ENCODE results near the gene XNDC1N.

The XNDC1N gene

GRCh38 chr11:71931245-71931602 is 2.8 kb upstream of the XNDC1N start:
- H3K9ac ChIP-seq (ENCODE audit: low read length), result no peak overlapping the region
- H3K18ac ChIP-seq (ENCODE audit: low read depth in 1 of 2, low read length in 2 of 2), result no peak overlapping the region
- 87% methylated on average over 2 of the region's 2 CpGs for WGBS

GRCh38 chr11:71930556-71931244 is 2.3 kb upstream of the XNDC1N start:
- Histone ChIP-seq H2BK120ac (ENCODE audit: low read depth, low read length) (no peak overlapping the region), H3K79me1 (replicated peaks; ENCODE audit: low read length, poor library complexity, severe bottlenecking) (peaks cover 10% of the 10 kb centered on the region), H2AK5ac (ENCODE audit: low read length, severe bottlenecking) (no peak overlapping the region), H3K9ac (ENCODE audit: low read length) (no peak overlapping the region), H3K14ac (ENCODE audit: low read length in 2 of 2) (no peak overlapping the region), H3K27me3 (ENCODE audit: control insufficient read depth in 1 of 2, insufficient read depth in 1 of 2, low read length in 2 of 2) (no peaks in the 10 kb centered on the region), H3K4me2 (ENCODE audit: low read length, poor library complexity, severe bottlenecking) (no peak overlapping the region), H3K4ac (ENCODE audit: low read depth in 1 of 2, low read length in 2 of 2) (no peak overlapping the region), H2BK5ac (ENCODE audit: low read depth, low read length, poor library complexity, severe bottlenecking) (no peak overlapping the region), H3K18ac (ENCODE audit: low read depth in 1 of 2, low read length in 2 of 2) (no peak overlapping the region), H3K27ac (ENCODE audit: low read length, poor library complexity, severe bottlenecking) (no peak overlapping the region), H3K9me3 (ENCODE audit: control insufficient read depth, low read length) (no peaks in the 10 kb centered on the region), H2BK12ac (ENCODE audit: low read length in 2 of 2) (no peak overlapping the region), H4K91ac (ENCODE audit: low read length) (no peak overlapping the region), H2AFZ (ENCODE audit: low read depth, low read length) (no peak overlapping the region), H3K36me3 (ENCODE audit: control insufficient read depth in 1 of 2, insufficient read depth in 2 of 2, low read depth in 1 of 2, low read length in 2 of 2) (no peaks in the 10 kb centered on the region), H3K4me3 (ENCODE audit: insufficient read depth in 1 of 2, low read depth in 1 of 2, low read length in 2 of 2) (peak overlapping the region in 1 of 2 experiments; percentile 96), H2BK15ac (ENCODE audit: low read depth, poor library complexity, severe bottlenecking) (no peak overlapping the region), H3K4me1 (ENCODE audit: control insufficient read depth, insufficient read depth, low read depth, low read length) (peaks cover 10% of the 10 kb centered on the region), H4K8ac (ENCODE audit: low read length) (no peak overlapping the region), H3K23ac (ENCODE audit: low read length in 2 of 2) (no peak overlapping the region)
- DNase-seq, result no peak
- whole genome bisulfite sequencing, result 90% methylated on average over 10 of the region's 11 CpGs

More at GRCh38 chr11:71931245-71931602, 2.8 kb upstream of the XNDC1N start:
- Histone ChIP-seq H3K4ac (ENCODE audit: low read depth in 1 of 2, low read length in 2 of 2) (no peak overlapping the region), H3K4me2 (ENCODE audit: low read length, poor library complexity, severe bottlenecking) (no peak overlapping the region), H3K27ac (ENCODE audit: low read length, poor library complexity, severe bottlenecking) (no peak overlapping the region), H2AFZ (ENCODE audit: low read depth, low read length) (no peak overlapping the region), H3K9me3 (ENCODE audit: control insufficient read depth, low read length) (no peaks in the 10 kb centered on the region), H2BK12ac (ENCODE audit: low read length in 2 of 2) (no peak overlapping the region), H3K4me3 (ENCODE audit: insufficient read depth in 1 of 2, low read depth in 1 of 2, low read length in 2 of 2) (no peak overlapping the region), H2BK120ac (ENCODE audit: low read depth, low read length) (no peak overlapping the region), H3K14ac (ENCODE audit: low read length in 2 of 2) (no peak overlapping the region), H3K36me3 (ENCODE audit: control insufficient read depth in 1 of 2, insufficient read depth in 2 of 2, low read depth in 1 of 2, low read length in 2 of 2) (no peaks in the 10 kb centered on the region), H2AK5ac (ENCODE audit: low read length, severe bottlenecking) (no peak overlapping the region), H3K4me1 (ENCODE audit: control insufficient read depth, insufficient read depth, low read depth, low read length) (peaks cover 10% of the 10 kb centered on the region), H3K23ac (ENCODE audit: low read length in 2 of 2) (no peak overlapping the region), H3K27me3 (ENCODE audit: control insufficient read depth in 1 of 2, insufficient read depth in 1 of 2, low read length in 2 of 2) (no peaks in the 10 kb centered on the region), H2BK15ac (ENCODE audit: low read depth, poor library complexity, severe bottlenecking) (no peak overlapping the region), H4K8ac (ENCODE audit: low read length) (no peak overlapping the region), H3K79me1 (replicated peaks; ENCODE audit: low read length, poor library complexity, severe bottlenecking) (peaks cover 7% of the 10 kb centered on the region), H4K91ac (ENCODE audit: low read length) (no peak overlapping the region), H2BK5ac (ENCODE audit: low read depth, low read length, poor library complexity, severe bottlenecking) (no peak overlapping the region)
- DNase-seq, result no peak

GRCh38 chr11:71929491-71929890 is 1.1 kb upstream of the XNDC1N start:
- no peak overlapping the region for H4K8ac ChIP-seq (ENCODE audit: low read length)
- H3K4me1 ChIP-seq (ENCODE audit: control insufficient read depth, insufficient read depth, low read depth, low read length), result peaks cover 10% of the 10 kb centered on the region
- no peak overlapping the region for H2BK15ac ChIP-seq (ENCODE audit: low read depth, poor library complexity, severe bottlenecking)
- H3K18ac ChIP-seq (ENCODE audit: low read depth in 1 of 2, low read length in 2 of 2), result no peak overlapping the region
- H3K23ac ChIP-seq (ENCODE audit: low read length in 2 of 2), result peak overlapping the region in 1 of 2 experiments; percentile 14
- no peak overlapping the region for H2BK120ac ChIP-seq (ENCODE audit: low read depth, low read length)
- H3K27me3 ChIP-seq (ENCODE audit: control insufficient read depth in 1 of 2, insufficient read depth in 1 of 2, low read length in 2 of 2), result no peaks in the 10 kb centered on the region
- peaks cover 13% of the 10 kb centered on the region for H3K79me1 ChIP-seq (replicated peaks; ENCODE audit: low read length, poor library complexity, severe bottlenecking)
- H3K9me3 ChIP-seq (ENCODE audit: control insufficient read depth, low read length), result no peaks in the 10 kb centered on the region
- H2BK5ac ChIP-seq (ENCODE audit: low read depth, low read length, poor library complexity, severe bottlenecking), result no peak overlapping the region
- H3K9ac ChIP-seq (ENCODE audit: low read length), result peak overlapping the region; percentile 90
- no peak for DNase-seq
- no peak overlapping the region for H4K91ac ChIP-seq (ENCODE audit: low read length)
- WGBS, result 8% methylated on average over 3 of the region's 6 CpGs
- no peak overlapping the region for H2BK12ac ChIP-seq (ENCODE audit: low read length in 2 of 2)
- peak overlapping the region in 1 of 2 experiments; percentile 70 for H3K4ac ChIP-seq (ENCODE audit: low read depth in 1 of 2, low read length in 2 of 2)
- H3K27ac ChIP-seq (ENCODE audit: low read length, poor library complexity, severe bottlenecking), result no peak overlapping the region
- H3K14ac ChIP-seq (ENCODE audit: low read length in 2 of 2), result no peak overlapping the region
- peak overlapping the region; percentile 73 for H3K4me2 ChIP-seq (ENCODE audit: low read length, poor library complexity, severe bottlenecking)
- H2AFZ ChIP-seq (ENCODE audit: low read depth, low read length), result no peak overlapping the region
- peak overlapping the region; percentile 85 to 96 for H3K4me3 ChIP-seq (ENCODE audit: insufficient read depth in 1 of 2, low read depth in 1 of 2, low read length in 2 of 2)
- H2AK5ac ChIP-seq (ENCODE audit: low read length, severe bottlenecking), result no peak overlapping the region
- H3K36me3 ChIP-seq (ENCODE audit: control insufficient read depth in 1 of 2, insufficient read depth in 2 of 2, low read depth in 1 of 2, low read length in 2 of 2), result no peaks in the 10 kb centered on the region

- H3K9me3 ChIP-seq (ENCODE audit: control insufficient read depth, low read length), result no peaks in the 10 kb centered on the region
- peak within 1 kb of the TSS; percentile 85 for H2AFZ ChIP-seq (ENCODE audit: low read depth, low read length)
- H2BK5ac ChIP-seq (ENCODE audit: low read depth, low read length, poor library complexity, severe bottlenecking), result peak within 1 kb of the TSS; percentile 48
- no peak within 1 kb of the TSS for H2BK15ac ChIP-seq (ENCODE audit: low read depth, poor library complexity, severe bottlenecking)
- peaks cover 10% of the 10 kb centered on the region for H3K4me1 ChIP-seq (ENCODE audit: control insufficient read depth, insufficient read depth, low read depth, low read length)
- H3K27ac ChIP-seq (ENCODE audit: low read length, poor library complexity, severe bottlenecking), result peak within 1 kb of the TSS; percentile 95
- peaks cover 11% of the 10 kb centered on the region for H3K79me1 ChIP-seq (replicated peaks; ENCODE audit: low read length, poor library complexity, severe bottlenecking)
- peak within 1 kb of the TSS; percentile 82 for H4K8ac ChIP-seq (ENCODE audit: low read length)
- peak within 1 kb of the TSS; percentile 73 for H2BK120ac ChIP-seq (ENCODE audit: low read depth, low read length)
- no peak within 1 kb of the TSS for H2AK5ac ChIP-seq (ENCODE audit: low read length, severe bottlenecking)
- WGBS, result under 1% methylated on average over 32 of the region's 32 CpGs
- no peaks in the 10 kb centered on the region for H3K36me3 ChIP-seq (ENCODE audit: control insufficient read depth in 1 of 2, insufficient read depth in 2 of 2, low read depth in 1 of 2, low read length in 2 of 2)
- H3K4ac ChIP-seq (ENCODE audit: low read depth in 1 of 2, low read length in 2 of 2), result peak within 1 kb of the TSS; percentile 9 to 77
- peak within 1 kb of the TSS; percentile 85 to 96 for H3K4me3 ChIP-seq (ENCODE audit: insufficient read depth in 1 of 2, low read depth in 1 of 2, low read length in 2 of 2)
- H3K18ac ChIP-seq (ENCODE audit: low read depth in 1 of 2, low read length in 2 of 2), result peak within 1 kb of the TSS; percentile 60 to 82
- peak within 1 kb of the TSS in 1 of 2 experiments; percentile 14 for H3K23ac ChIP-seq (ENCODE audit: low read length in 2 of 2)
- no peaks in the 10 kb centered on the region for H3K27me3 ChIP-seq (ENCODE audit: control insufficient read depth in 1 of 2, insufficient read depth in 1 of 2, low read length in 2 of 2)
- peak within 1 kb of the TSS; percentile 90 for H3K9ac ChIP-seq (ENCODE audit: low read length)
- H3K14ac ChIP-seq (ENCODE audit: low read length in 2 of 2), result peak within 1 kb of the TSS in 1 of 2 experiments; percentile 94
- peak; percentile 96 for DNase-seq
- H4K91ac ChIP-seq (ENCODE audit: low read length), result no peak within 1 kb of the TSS
- H3K4me2 ChIP-seq (ENCODE audit: low read length, poor library complexity, severe bottlenecking), result peak within 1 kb of the TSS; percentile 84
- no peak within 1 kb of the TSS for H2BK12ac ChIP-seq (ENCODE audit: low read length in 2 of 2)
These were observed 496 bp upstream of the XNDC1N start, which contains the start of gene RNF121 for GRCh38 chr11:71928737-71929443. Gene RNF121, plus strand, starts transcription at chr11:71929046. Its CDS starts 16 bp downstream, at chr11:71929062.
